Caco-2 (cell line): ENCODE data around the gene UGT2B17. TPM values are rescaled to one million over a fixed set of nuclear protein-coding genes. Genes with fewer than 3 reads are reported as not detected.
"Not testable (repeated sequence)": the region's sequence is repeated elsewhere in the genome, so short reads cannot be mapped to it uniquely, and the experiment has no call there.

ENCODE experiments used
- BruUV-seq: library from RNA; stranded (reverse); fragments of 400-500 nt; replicated peaks from 2 replicates; lab custom pipeline; 2021; lab: Mats Ljungman, UMichigan
- CTCF ChIA-PET: fragments of 300-600 bp; sonication (Branson Sonifier 250); formaldehyde crosslinking; loops from one replicate; lab custom pipeline; 2022; ENCODE audit warnings: antibody characterized with exemption; lab: Charles Lee
- POLR2A ChIA-PET: fragments of 300-600 bp; sonication (Branson Sonifier 250); formaldehyde crosslinking; loops from one replicate; lab custom pipeline; 2022; ENCODE audit warnings: antibody characterized with exemption; lab: Charles Lee
- DNase-seq, 2 experiments: peaks; one replicate each; pipeline versions ENCODE4 v3.0.0 to v3.0.0-alpha.2; 2020 to 2022
- H3K27me3 ChIP-seq: replicated peaks from 2 replicates; pipeline ENCODE4 v1.6.0; 2011; ENCODE audit warnings: low read length; ENCODE audit not compliant: control insufficient read depth, insufficient read depth
- H3K36me3 ChIP-seq: 2 replicates; pipeline ENCODE4 v1.5.1; 2011; ENCODE audit warnings: low read length; ENCODE audit not compliant: control insufficient read depth, insufficient read depth
- H3K4me1 ChIP-seq: fragments of 250-450 bp; sonication (Bioruptor Pico); 2 replicates; pipeline ENCODE4 v1.5.1; 2020; ENCODE audit warnings: mild to moderate bottlenecking
- H3K4me3 ChIP-seq: 2 replicates; pipeline ENCODE4 v1.5.1; 2011; ENCODE audit warnings: low read depth, mild to moderate bottlenecking, control low read depth, low read length
- H3K9me3 ChIP-seq: fragments of 250-450 bp; sonication (Bioruptor Pico); 2 replicates; pipeline ENCODE4 v1.5.1; 2020; ENCODE audit warnings: mild to moderate bottlenecking, moderate library complexity
- H3K27ac Mint-ChIP-seq: one replicate; pipeline ENCODE4 v1.8.0; 2022; ENCODE audit warnings: mixed read lengths; ENCODE audit not compliant: unreplicated experiment
- H3K27me3 Mint-ChIP-seq: one replicate; pipeline ENCODE4 v1.8.0; 2022; ENCODE audit warnings: mixed read lengths; ENCODE audit not compliant: insufficient read depth, unreplicated experiment
- H3K36me3 Mint-ChIP-seq: one replicate; pipeline ENCODE4 v1.8.0; 2022; ENCODE audit warnings: mild to moderate bottlenecking, mixed read lengths; ENCODE audit not compliant: insufficient read depth, unreplicated experiment
- H3K4me1 Mint-ChIP-seq: one replicate; pipeline ENCODE4 v1.8.0; 2022; ENCODE audit warnings: low read depth, mixed read lengths; ENCODE audit not compliant: unreplicated experiment
- H3K4me3 Mint-ChIP-seq: one replicate; pipeline ENCODE4 v1.8.0; 2022; ENCODE audit warnings: mild to moderate bottlenecking, moderate library complexity, mixed read lengths; ENCODE audit not compliant: unreplicated experiment
- H3K9me3 Mint-ChIP-seq: one replicate; pipeline ENCODE4 v1.8.0; 2022; ENCODE audit warnings: mixed read lengths; ENCODE audit not compliant: unreplicated experiment
- CTCF ChIP-seq, 2 experiments: fragments of 200-600 bp in 1 of 2; IDR thresholded peaks; 1 replicate in 1 of 2; 2 replicates in 1 of 2; pipeline versions ENCODE4 v1.5.1 to v1.8.0; 2011 to 2022; ENCODE audit warnings: antibody characterized with exemption in 1 of 2, control low read depth in 1 of 2, inconsistent platforms in 1 of 2, low read depth in 1 of 2, low read length in 1 of 2, mild to moderate bottlenecking in 1 of 2, moderate library complexity in 1 of 2; ENCODE audit not compliant: insufficient read depth in 1 of 2, severe bottlenecking in 1 of 2, unreplicated experiment in 1 of 2
- intact Hi-C: fragments of 100-400 bp; cut with micrococcal nuclease; formaldehyde crosslinking; loops from one replicate; pipeline ENCODE4 v1.10.0; 2022; ENCODE audit not compliant: unreplicated experiment
- total RNA-seq: library from RNA; stranded (reverse); gene quantifications from 2 replicates; pipeline ENCODE4 v1.2.3, GENCODE V29; 2022

Gene UGT2B17
- total RNA-seq, 1 experiment from 2014 or later = 0.20 TPM

- intact Hi-C loops = no loop called here
- no peak overlapping the region for H3K4me3 ChIP-seq
- Mint-ChIP-seq H3K4me1 (peaks cover 8% of the 10 kb centered on the region), H3K9me3 (peaks cover 8% of the 10 kb centered on the region), H3K4me3 (no peak overlapping the region), H3K27me3 (no peaks in the 10 kb centered on the region), H3K27ac (no peak overlapping the region), H3K36me3 (no peaks in the 10 kb centered on the region)
- no peaks in the 10 kb centered on the region for H3K27me3 ChIP-seq
- no peaks in the 10 kb centered on the region for H3K9me3 ChIP-seq
- ChIA-PET CTCF (no interaction called here), POLR2A (no interaction called here)
- no peak for TF ChIP-seq CTCF (IDR thresholded peaks at IDR 0.05; ENCODE audit: insufficient read depth in 1 of 2, low read depth in 1 of 2, low read length in 1 of 2, severe bottlenecking in 1 of 2, unreplicated experiment in 1 of 2)
- no peak for DNase-seq
- no peaks in the 10 kb centered on the region for H3K4me1 ChIP-seq
- H3K36me3 ChIP-seq = no peaks in the 10 kb centered on the region
- BruUV-seq = no TSS peak
These were observed 57.2 kb downstream of the UGT2B17 start for GRCh38 chr4:68518889-68519288.

- POLR2A ChIA-PET, H3K36me3 ChIP-seq, H3K4me3 Mint-ChIP-seq, H3K27me3 ChIP-seq, DNase-seq, H3K4me1 ChIP-seq, H3K4me3 ChIP-seq, H3K27me3 Mint-ChIP-seq, H3K4me1 Mint-ChIP-seq, intact Hi-C loops, CTCF ChIA-PET, H3K36me3 Mint-ChIP-seq, H3K9me3 ChIP-seq, BruUV-seq, H3K27ac Mint-ChIP-seq: not testable (repeated sequence)
- peaks cover 31% of the 10 kb centered on the region for H3K9me3 Mint-ChIP-seq
These were observed 70.7 kb downstream of the UGT2B17 start for GRCh38 chr4:68505452-68505851.

GRCh38 chr4:68504836-68505235 is 71.3 kb downstream of the UGT2B17 start:
- H3K27ac Mint-ChIP-seq, H3K4me1 Mint-ChIP-seq, H3K36me3 ChIP-seq, BruUV-seq, CTCF ChIA-PET, H3K27me3 Mint-ChIP-seq, H3K27me3 ChIP-seq, POLR2A ChIA-PET, H3K4me3 ChIP-seq, DNase-seq, H3K36me3 Mint-ChIP-seq, H3K4me3 Mint-ChIP-seq, H3K4me1 ChIP-seq, intact Hi-C loops, H3K9me3 ChIP-seq: not testable (repeated sequence)
- H3K9me3 Mint-ChIP-seq = peaks cover 31% of the 10 kb centered on the region

- peaks cover 22% of the 10 kb centered on the region for H3K9me3 Mint-ChIP-seq
- H3K4me1 ChIP-seq, H3K27ac Mint-ChIP-seq, H3K4me3 Mint-ChIP-seq, H3K9me3 ChIP-seq, intact Hi-C loops, POLR2A ChIA-PET, H3K36me3 Mint-ChIP-seq, BruUV-seq, H3K27me3 Mint-ChIP-seq, H3K36me3 ChIP-seq, CTCF ChIA-PET, DNase-seq, H3K27me3 ChIP-seq, H3K4me3 ChIP-seq, H3K4me1 Mint-ChIP-seq: not testable (repeated sequence)
These were observed 72.7 kb downstream of the UGT2B17 start for GRCh38 chr4:68503462-68503861.
